ENCODE data around the gene RANBP17.

GRCh38 chr5:170937072-170937471 is 75.3 kb downstream of the RANBP17 start:
- TF ChIP-seq, protein P1, sequence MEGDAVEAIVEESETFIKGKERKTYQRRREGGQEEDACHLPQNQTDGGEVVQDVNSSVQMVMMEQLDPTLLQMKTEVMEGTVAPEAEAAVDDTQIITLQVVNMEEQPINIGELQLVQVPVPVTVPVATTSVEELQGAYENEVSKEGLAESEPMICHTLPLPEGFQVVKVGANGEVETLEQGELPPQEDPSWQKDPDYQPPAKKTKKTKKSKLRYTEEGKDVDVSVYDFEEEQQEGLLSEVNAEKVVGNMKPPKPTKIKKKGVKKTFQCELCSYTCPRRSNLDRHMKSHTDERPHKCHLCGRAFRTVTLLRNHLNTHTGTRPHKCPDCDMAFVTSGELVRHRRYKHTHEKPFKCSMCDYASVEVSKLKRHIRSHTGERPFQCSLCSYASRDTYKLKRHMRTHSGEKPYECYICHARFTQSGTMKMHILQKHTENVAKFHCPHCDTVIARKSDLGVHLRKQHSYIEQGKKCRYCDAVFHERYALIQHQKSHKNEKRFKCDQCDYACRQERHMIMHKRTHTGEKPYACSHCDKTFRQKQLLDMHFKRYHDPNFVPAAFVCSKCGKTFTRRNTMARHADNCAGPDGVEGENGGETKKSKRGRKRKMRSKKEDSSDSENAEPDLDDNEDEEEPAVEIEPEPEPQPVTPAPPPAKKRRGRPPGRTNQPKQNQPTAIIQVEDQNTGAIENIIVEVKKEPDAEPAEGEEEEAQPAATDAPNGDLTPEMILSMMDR (conservative IDR thresholded peaks at IDR 0.05 in 1 of 2, IDR thresholded peaks at IDR 0.05 in 1 of 2; ENCODE audit: extremely low read depth in 1 of 2, insufficient read depth in 1 of 2, low read depth in 1 of 2, low read length in 2 of 2) = no peak
- no peak for TF ChIP-seq EZH2 (IDR thresholded peaks at IDR 0.05; ENCODE audit: borderline replicate concordance, low read length)

All from mammary epithelial cell (primary cell).